A204.1 (cell line): Measurements from ENCODE around the gene MTARC2.
A peak's percentile ranks its signal among the peaks of the same experiment; 100 is the strongest.

Experiments used
- FAIRE-seq: peaks from 2 replicates; lab custom pipeline; 2012; peaks lifted over from hg19 to GRCh38; lab: Jason Lieb, UNC

The MTARC2 gene

DNA sequence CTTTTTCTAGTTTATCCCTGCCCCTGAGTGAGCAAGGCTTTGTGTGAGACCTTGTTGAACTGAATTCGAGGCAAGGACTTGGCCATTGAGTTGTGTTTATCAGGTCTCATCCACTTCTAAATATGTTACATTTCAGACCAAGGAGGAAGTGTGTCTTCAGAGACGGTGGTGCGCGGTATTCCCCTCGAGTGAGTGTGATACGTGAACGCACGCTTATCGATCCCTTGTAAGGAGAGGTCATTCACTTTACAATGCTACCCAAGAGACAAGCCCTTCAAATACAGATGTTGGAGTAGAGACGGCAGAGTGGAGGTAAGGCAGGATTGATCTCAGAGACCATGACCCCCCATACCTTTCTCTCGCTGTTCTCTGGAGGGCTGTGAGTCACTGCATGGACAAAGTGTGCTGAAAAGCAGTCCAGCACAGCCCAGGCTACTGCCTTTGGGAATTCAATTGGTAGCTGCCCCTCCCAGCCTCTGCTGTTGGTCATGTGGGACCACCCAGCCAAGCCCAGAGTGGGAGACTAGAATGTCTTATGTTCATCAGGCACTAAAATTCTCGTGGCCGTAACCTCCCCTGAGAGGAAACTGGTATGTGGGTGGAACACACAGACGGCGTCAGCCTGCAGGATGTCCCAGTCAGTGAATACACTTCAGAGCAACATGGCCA is 22.3 kb downstream of the MTARC2 start:
- no peak for FAIRE-seq

DNA sequence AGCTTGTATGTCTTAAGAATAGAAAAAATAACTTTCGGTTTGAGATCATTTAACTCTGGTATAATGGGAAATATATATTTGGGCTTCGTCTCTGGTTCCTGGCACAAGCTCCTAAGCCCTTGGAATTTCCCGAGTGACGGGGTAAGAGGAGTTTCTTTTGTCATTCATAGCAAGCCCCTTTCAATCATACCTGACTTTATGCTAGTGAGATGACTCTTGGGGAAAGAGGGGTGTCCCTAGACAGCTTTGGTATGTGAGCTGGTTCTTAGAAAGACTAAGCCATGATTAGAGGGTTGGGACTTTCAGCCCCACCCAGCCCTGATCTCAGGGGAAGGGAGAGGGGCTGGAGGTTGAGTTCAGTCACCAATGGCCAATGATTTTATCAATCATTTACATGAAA is 24.7 kb downstream of the MTARC2 start:
- no peak for FAIRE-seq

DNA sequence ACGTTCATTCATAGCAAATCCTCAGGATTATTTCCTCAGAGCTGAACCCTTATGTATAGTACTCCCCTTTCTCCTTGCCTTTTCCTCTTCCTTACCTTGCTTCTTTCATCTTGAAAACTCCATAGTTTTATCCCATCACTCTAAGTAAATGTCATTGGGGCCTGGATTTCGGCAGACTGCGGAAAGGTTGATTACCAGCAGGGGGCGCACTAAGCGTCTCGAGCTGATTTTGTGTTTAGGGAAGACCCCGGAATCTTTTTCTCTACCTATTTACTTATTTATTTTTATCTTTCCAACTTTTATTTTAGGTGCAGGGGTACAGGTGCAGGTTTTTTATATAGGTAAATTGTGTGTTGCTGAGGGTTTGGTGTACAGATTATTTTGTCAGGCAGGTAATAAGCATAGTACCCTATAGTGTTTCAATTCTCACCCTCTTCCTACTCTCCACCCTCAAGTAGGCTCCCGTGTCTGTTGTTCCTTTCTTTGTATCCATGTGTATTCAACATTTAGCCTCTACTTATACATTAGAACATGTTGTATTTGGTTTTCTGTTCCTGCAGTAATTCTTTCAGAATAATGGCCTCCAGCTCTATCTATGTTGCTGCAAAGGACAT is 27.2 kb downstream of the MTARC2 start:
- peak; percentile 39 for FAIRE-seq

DNA sequence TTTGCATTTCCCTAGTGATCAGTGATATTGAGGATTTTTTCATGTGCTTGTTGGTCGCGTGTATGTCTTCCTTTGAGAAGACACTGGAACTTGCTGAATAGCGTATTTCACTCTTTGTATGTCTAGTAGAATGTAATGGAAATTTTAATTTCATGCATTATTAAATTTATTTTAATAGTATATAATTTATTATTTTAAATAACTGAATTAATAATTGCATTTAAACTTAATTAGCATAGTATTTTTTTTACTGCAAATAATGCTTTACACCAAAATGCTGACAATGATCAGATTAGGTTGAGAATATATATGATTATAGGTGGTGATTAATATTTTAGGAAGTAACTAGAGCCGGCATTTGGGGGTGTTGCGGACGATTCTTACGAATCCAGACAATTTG is 28.1 kb downstream of the MTARC2 start:
- no peak for FAIRE-seq

DNA sequence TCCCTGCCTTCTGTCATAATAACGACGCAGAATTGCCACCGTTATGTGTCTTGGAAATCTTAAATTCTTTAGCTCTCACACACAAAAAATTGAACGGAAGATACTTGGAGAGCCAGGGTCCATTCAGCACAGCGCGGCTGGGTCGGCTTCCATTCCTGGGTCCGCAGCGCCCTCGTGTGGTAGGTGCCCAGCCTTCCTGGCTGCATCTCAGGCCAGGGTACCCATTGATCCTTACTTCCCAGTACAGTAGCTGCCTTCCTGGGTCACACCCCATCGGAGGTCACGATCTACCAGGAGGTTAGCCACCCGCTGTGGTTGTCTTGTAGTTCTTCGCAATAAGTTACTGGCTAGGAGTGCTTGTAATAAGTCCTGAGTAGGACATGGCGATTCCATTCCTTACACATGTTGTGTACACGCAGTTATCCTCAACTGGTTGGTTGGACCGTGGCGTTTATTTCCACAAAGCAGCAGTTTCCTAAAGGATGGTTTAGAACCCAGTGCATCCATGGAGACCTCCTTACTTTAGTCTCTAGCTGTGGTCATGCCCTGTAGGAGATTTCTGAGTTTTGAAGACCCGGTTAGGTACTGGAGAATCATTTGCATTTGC is 28.7 kb downstream of the MTARC2 start:
- no peak for FAIRE-seq

DNA sequence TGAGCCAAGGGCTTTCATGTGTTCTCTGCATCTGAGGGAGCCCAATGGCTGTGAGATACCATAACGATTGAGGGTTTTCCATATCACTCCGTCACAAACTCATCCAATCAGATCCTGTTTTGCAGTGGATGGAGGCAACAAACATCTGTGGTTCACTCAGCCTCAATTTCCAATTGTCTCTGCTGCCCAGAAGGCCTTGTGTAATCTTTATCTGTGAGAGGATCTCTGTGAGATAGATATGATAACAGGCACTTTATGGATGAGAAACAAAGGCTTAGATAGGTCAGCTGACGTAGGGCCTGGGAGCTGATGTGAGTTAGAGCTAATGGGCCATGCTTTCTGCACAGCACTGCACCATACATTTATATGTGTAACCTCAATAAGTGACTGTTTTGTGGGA is 35.3 kb downstream of the MTARC2 start:
- FAIRE-seq, result no peak

DNA sequence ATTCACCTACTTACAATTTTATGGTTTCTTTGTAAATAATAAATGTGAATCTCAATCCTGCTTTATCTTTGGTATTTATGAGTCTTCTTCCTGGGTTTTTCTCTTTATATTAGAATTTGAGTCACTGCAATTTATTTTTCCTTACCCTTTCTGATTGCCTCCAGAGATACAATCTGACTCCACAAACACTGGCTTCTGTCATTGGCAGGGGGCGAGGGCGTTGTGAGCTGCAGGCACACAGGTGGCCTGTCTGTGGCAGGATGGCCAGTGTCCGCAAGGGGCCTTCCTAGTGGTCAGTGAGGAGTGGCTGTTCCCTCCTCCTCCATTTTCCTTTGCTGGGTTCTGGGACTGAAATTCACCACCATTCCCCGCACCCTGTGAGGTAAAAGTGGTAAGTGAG is 36.6 kb downstream of the MTARC2 start:
- no peak for FAIRE-seq

DNA sequence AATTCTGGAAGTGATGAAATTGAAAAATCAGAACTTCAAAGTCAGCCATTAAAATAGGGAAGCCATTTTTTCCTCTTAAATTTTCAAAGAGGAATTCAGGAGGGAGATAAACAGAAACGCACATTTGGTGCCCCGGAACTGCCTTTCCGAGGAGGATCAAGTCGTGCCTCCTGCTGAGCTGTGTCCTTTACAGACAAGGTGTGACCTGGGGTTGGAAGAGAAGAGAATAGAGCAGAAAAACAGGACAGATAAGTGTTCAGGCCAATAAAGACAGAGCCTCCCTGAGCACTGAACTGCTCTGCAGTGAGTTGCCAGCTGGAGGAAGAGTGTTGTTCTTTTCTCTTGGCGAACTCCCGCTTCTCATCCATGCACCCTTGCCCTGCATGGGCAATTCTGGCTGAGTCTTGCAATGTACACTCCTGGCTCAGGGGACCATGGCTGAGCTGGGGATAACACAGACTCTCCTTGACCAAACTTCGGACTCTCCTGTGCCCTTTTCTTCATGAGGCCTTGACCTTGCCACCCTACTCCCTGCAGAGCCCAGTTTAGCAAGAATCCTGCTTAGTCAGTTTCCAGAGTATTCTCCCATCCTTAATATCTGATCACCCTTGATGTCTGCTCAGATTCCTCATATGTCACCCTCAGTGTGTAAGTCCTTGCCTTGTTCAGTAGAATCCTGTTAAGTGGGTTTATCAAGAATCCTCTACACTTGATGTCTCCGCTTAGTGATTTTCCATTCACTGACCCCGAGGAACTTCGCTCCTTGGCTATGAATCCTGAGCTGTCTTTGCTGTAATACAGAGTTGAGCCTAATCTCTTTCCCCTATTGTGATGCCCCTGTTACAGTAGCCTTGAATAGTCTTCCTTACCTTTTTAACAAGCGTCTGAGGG is 37.3 kb downstream of the MTARC2 start:
- FAIRE-seq, result no peak

DNA sequence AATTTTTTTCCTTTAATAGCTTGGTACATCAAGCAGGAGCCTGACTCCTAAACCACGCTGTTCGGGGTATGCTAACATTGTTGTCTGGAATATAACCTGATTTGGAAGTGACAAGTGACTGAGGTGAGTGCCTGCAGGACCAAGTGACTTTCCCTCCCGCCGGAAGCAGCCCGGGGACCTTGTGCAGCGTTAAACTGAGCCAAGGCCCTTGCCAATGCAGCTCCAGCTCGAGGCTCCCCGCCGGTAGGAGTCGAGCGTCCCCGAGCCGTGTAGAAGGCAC is 37.9 kb downstream of the MTARC2 start:
- no peak for FAIRE-seq

DNA sequence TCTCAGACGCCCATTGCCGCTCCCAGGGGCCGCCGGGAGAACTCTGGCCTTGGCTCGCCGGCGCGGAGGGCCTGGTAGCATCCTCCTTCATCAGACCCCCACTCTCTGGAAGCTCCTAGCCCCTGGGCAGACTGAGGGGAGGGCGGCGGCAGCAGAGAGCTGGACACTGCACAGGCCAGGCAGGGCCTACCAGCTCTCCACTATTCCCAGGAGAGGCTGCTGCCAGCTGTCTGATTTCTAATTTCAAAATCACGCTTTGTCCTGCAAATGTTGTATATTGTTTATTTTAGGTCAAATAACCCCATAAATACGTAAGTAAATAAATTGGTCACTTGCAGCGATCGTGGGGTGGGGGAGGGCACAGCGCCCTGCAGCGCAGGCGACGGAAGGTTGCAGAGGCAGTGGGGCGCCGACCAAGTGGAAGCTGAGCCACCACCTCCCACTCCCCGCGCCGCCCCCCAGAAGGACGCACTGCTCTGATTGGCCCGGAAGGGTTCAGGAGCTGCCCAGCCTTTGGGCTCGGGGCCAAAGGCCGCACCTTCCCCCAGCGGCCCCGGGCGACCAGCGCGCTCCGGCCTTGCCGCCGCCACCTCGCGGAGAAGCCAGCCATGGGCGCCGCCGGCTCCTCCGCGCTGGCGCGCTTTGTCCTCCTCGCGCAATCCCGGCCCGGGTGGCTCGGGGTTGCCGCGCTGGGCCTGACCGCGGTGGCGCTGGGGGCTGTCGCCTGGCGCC is 38.4 kb downstream of the MTARC2 start, which contains the start of gene MTARC1:
Gene MTARC1, plus strand, starts transcription at position 577 of the 732 bp plus-strand sequence. Its CDS starts 32 bp downstream, at position 609.
- FAIRE-seq, result no peak

DNA sequence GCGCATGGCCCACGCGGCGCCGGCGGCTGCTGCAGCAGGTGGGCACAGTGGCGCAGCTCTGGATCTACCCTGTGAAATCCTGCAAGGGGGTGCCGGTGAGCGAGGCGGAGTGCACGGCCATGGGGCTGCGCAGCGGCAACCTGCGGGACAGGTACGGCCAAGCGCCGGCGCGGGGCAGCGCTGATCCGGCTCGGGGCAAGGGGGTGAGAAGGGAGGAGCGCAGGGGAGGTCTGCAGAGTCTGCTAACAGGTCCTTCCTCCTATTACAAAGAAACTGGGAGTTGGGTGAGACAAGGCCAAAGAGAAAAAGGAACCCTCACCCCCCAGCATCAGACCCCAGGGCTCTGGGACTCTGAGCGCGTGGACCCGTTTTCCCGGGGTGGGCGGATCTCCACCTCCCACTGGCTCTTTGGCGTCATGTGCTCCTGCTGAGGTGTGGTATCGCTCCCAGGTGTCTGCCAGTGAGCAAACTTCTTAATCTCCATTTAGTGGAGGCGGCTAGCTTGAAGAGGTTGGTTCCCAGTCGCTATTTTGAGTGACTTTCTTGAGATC is 39.0 kb downstream of the MTARC2 start:
- no peak for FAIRE-seq

DNA sequence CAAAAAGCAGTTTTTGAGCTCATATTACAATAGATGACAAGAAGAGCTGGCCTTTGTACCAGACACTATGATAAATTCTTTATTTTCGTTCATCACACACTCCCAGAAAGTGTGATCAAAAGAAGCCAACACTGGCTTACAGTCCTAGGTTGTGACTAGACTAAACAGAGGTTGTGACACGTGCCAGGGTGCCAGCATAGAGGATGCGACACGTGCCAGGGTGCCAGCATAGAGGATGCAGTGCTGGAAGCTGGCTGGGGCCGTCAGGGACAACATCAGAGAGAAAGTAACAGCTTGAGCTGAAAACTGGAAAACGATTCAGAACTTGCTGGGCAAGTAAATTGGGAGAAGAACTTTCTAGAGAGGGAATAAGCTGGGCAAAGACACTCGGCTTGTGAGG is 40.8 kb downstream of the MTARC2 start:
- FAIRE-seq, result no peak

DNA sequence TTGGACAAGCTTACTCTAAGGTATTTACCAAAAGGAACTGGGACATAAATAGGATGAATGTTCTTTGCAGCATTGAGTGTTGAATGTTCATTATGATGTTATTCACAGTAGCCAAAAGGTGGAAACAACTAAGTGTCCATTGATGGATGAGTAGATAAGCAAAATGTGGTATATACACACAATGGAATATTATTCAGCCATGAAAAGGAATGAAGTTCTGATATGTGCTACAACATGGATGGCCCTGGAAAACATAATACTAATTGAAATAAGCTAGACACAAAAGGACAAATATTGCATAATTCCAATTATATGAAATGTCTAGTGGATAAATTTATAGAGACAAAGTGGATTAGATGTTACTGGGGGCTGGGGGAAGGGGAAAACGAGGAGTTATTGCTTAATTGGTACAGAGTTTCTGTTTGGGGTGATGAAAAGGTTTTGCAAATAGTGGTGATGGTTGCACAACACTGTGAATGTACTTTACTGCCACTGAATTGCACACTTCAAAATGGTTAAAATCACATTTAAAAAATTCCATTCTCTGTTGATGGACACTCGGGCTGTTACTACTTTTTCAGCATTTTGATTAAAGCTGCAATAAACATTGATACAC is 41.5 kb downstream of the MTARC2 start:
- no peak for FAIRE-seq

DNA sequence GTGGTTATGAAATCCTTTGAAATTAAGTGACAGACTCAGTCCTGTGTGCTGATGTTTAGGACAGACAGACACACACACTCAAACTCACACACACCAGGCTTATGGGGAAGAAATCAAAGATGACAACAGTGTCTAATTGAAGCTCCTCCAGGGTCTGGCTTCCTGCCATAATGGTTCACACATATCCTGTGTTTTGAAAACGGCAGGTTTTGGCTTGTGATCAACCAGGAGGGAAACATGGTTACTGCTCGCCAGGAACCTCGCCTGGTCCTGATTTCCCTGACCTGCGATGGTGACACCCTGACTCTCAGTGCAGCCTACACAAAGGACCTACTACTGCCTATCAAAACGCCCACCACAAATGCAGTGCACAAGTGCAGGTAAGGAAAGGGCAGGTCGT is 43.2 kb downstream of the MTARC2 start:
- no peak for FAIRE-seq

DNA sequence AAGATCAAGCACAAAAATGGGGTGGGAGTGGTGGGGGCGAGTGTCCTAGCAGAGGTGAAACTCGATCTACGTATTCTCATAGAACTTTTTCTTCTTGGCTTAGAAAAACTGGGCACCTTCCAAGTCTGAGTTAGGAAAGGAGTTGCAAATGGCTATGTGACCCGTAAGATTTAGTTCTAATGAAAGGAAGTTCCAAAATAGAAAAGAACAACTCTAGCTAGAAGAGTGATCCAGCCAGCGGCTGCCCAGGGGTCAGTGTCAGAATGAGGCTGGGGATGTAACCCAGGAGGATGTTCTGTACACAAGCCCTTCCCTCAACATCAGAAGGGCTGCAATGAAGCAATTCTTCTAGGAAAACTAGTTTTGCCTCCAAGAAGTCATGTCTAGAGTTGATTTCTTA is 43.8 kb downstream of the MTARC2 start:
- no peak for FAIRE-seq

DNA sequence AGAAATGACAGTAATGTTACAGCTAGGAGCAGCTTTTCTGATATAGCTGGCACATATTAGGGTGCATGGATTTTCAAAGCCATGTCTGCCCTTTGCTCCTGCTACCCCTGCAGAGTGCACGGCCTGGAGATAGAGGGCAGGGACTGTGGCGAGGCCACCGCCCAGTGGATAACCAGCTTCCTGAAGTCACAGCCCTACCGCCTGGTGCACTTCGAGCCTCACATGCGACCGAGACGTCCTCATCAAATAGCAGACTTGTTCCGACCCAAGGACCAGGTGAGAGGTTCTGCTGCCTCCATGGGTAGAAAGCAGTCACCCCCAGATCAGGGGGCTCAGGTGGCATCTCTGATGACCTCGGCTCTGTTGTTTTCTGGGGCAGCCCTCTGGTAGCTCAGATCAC is 48.4 kb downstream of the MTARC2 start:
- no peak for FAIRE-seq

DNA sequence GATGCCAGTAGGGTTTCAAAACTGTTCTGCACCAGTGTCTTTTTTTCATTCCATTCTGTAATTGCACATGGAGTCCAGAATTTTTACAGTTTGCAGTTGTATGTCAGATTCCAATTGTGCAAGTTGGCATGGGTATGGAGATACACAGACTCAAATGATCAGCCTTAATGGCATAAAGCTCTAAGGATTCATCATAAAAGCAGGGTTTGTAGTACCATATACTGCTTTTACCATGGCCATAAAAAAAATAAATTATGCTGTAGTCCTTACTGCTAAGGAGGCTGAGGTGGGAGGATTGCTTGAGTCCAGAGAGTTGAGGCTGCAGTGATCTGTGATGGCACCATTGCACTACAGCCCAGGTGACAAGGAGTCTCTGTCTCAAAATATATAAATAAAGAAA is 48.9 kb downstream of the MTARC2 start:
- FAIRE-seq, result no peak

DNA sequence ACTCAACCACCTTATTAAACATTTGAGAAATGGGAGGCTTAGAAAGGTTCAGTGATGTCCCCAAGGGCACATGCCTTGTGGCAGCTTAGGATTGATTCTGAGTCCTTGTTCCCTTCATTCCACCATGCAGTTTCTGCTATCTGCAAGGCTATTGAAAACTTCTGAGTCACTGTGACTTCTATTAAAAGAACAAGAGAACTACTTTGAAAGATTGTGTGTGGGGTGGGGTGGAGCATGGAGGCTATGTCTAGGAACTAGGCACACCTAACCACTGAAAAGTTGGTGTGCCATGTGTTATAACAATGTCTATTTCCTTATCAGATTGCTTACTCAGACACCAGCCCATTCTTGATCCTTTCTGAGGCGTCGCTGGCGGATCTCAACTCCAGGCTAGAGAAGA is 49.4 kb downstream of the MTARC2 start:
- no peak for FAIRE-seq

DNA sequence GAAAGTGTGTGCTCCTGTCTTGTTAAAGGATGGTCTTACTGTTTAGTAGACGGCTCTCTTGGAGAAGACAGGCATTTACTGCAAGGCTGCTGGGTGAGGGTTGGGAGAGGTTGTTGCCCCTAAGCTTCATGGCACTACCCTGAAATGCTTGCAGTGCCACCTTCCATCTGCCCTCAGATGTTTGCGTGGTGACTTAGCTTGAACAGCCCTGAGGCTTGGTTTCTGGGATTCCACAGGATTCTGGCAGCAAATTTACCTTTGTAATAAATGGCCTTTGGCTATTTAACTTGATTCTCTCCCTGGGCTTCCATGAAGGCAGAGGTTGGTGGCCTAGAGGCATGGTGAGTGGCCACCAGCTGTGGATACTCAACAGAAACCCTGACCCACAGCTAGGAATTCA is 50.2 kb downstream of the MTARC2 start:
- FAIRE-seq, result no peak

DNA sequence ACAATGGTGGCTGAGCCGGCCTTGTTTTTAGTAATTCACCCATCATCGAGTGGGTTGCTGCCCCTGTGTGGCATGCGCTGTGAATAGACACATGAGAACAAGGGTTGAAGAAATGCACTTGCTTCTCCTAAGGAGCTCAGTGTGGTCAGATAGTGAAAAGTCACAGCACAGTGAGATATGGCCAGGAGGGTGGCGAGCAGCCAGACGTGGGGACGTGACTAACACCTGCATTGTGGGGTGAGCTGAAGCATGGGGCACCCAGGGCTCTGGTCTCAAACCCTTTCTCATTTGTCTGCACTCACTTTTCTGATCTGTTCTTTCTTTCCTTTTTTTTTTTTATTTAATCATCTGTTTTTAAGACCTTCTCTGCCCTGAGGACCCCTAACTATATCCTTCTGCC is 52.1 kb downstream of the MTARC2 start:
- FAIRE-seq, result no peak

DNA sequence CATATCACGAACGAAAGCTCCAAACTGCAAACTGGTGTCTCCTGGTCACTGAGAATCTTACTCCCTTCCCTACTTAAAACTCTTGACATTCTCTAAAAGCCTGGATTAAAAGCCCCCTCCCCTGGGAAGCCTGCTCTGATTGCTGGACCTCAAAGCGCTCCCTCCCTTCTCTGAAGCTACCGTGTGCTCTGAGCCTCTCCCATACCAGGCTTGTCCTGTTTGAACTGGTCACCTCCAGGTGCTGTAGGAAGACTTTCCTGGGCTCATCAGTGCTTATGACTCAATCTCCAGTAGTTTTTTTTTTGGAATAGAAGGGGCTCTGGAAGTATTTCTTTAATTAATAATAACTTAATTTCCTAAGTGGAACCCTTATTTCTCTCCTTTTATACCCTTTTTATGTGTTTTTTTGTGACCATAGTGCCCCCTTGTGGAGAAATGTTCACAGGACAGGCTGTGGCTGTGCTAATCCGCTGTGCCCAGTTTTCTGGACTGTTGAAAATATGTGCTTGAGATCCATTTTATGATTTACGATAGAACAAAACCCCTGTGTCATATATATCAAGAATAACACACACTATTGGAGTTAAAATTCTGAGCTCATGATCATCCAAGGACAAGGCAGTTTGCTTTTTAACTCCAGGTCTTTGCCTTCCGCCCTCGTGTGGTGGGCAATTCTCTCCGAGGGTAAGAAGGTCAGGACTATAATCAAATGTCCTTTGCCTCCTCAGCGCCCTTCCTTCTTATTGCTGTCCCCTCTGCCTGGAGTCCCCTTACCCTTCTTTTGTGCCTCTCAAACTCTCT is 55.5 kb downstream of the MTARC2 start:
- FAIRE-seq, result peak; percentile 90
